Panc1 (cell line): ENCODE data around the gene INPP5A. TPM values are rescaled to one million over a fixed set of nuclear protein-coding genes. Genes with fewer than 3 reads are reported as not detected.
A peak's percentile ranks its signal among the peaks of the same experiment; 100 is the strongest.

Experiments
- ATAC-seq: fragments of 200-7000 bp; cut with Tn5 transposase; 2 replicates; pipeline ENCODE4 v1.9.1; 2020; ENCODE audit warnings: mild to moderate bottlenecking, moderate library complexity
- BruUV-seq: library from RNA; stranded (reverse); fragments of 400-500 nt; replicated peaks from 2 replicates; lab custom pipeline; 2021; lab: Mats Ljungman, UMichigan
- CTCF ChIA-PET: fragments of 300-600 bp; sonication (Branson Sonifier 250); formaldehyde crosslinking; loops from one replicate; lab custom pipeline; 2022; ENCODE audit warnings: antibody characterized with exemption; lab: Charles Lee
- POLR2A ChIA-PET: fragments of 300-600 bp; sonication (Branson Sonifier 250); formaldehyde crosslinking; loops from one replicate; lab custom pipeline; 2022; ENCODE audit warnings: antibody characterized with exemption; lab: Charles Lee
- DNase-seq: peaks from one replicate; pipeline ENCODE4 v3.0.0-alpha.2; 2010; ENCODE audit warnings: low read depth, low spot score
- H3K27ac ChIP-seq: 2 replicates; pipeline ENCODE4 v1.5.1; 2011; ENCODE audit warnings: mild to moderate bottlenecking, low read length, inconsistent platforms
- H3K27me3 ChIP-seq: fragments of 200-500 bp; sonication (Bioruptor generic); 2 replicates; pipeline ENCODE4 v1.6.0; 2014; ENCODE audit warnings: low read length, inconsistent platforms; ENCODE audit not compliant: control insufficient read depth, insufficient read depth
- H3K36me3 ChIP-seq: fragments of 200-500 bp; sonication (Bioruptor generic); 2 replicates; pipeline ENCODE4 v1.5.1; 2014; ENCODE audit warnings: inconsistent platforms, mild to moderate bottlenecking, low read length, moderate library complexity; ENCODE audit not compliant: control insufficient read depth, insufficient read depth
- H3K4me1 ChIP-seq: 2 replicates; pipeline ENCODE4 v1.5.1; 2011; ENCODE audit warnings: inconsistent platforms, mild to moderate bottlenecking, low read length, moderate library complexity; ENCODE audit not compliant: control insufficient read depth, insufficient read depth
- H3K4me3 ChIP-seq, 2 experiments: 2 replicates each; pipeline ENCODE4 v1.5.1; 2011 to 2012; ENCODE audit warnings: low read depth in 2 of 2, low read length in 2 of 2, mild to moderate bottlenecking in 2 of 2, inconsistent platforms in 1 of 2, moderate library complexity in 1 of 2
- H3K9me3 ChIP-seq: fragments of 200-500 bp; sonication (Bioruptor generic); 2 replicates; pipeline ENCODE4 v1.5.1; 2014; ENCODE audit warnings: low read depth, mild to moderate bottlenecking, inconsistent platforms, low read length, moderate library complexity; ENCODE audit not compliant: control insufficient read depth, insufficient read depth
- POLR2AphosphoS5 ChIP-seq: IDR thresholded peaks from 2 replicates; pipeline ENCODE4 v1.6.1; 2012; ENCODE audit warnings: mild to moderate bottlenecking, low read depth, low read length, moderate library complexity
- SIN3A ChIP-seq: IDR thresholded peaks from 2 replicates; pipeline ENCODE4 v1.6.1; 2012; ENCODE audit warnings: low read depth, mild to moderate bottlenecking, low read length, moderate library complexity, borderline replicate concordance; ENCODE audit not compliant: insufficient read depth
- TCF7L2 ChIP-seq: IDR thresholded peaks from 2 replicates; pipeline ENCODE4 v1.6.1; 2011; ENCODE audit warnings: mild to moderate bottlenecking, low read depth, low read length, inconsistent platforms
- in situ Hi-C: cut with HindIII; loops from 2 replicates; pipeline ENCODE4 v1.10.0; 2016; ENCODE audit warnings: low sequenced_read_pairs, low pct_unique_long_range_greater_than_20kb
- intact Hi-C: fragments of 100-400 bp; cut with micrococcal nuclease; formaldehyde crosslinking; loops from one replicate; pipeline ENCODE4 v1.10.0; 2022; ENCODE audit not compliant: unreplicated experiment
- total RNA-seq: library from RNA; stranded (reverse); gene quantifications from one replicate; pipeline ENCODE4 v1.2.1, GENCODE V29; 2021; ENCODE audit not compliant: unreplicated experiment
- TF ChIP-seq, protein P1 (sequence below): fragments of 450-650 bp; IDR thresholded peaks from 2 replicates; pipeline ENCODE4 v1.5.1; 2017; ENCODE audit warnings: mild to moderate bottlenecking
- TF ChIP-seq, protein P2 (sequence below), 2 experiments: IDR thresholded peaks; 2 replicates each; pipeline ENCODE4 v1.6.1; 2011 to 2012; ENCODE audit warnings: low read depth in 2 of 2, control low read depth in 1 of 2, low read length in 1 of 2, mild to moderate bottlenecking in 1 of 2, moderate library complexity in 1 of 2; ENCODE audit not compliant: insufficient read depth in 1 of 2

The INPP5A gene
- total RNA-seq, 1 experiment from 2014 or later = 60.0 TPM

DNA sequence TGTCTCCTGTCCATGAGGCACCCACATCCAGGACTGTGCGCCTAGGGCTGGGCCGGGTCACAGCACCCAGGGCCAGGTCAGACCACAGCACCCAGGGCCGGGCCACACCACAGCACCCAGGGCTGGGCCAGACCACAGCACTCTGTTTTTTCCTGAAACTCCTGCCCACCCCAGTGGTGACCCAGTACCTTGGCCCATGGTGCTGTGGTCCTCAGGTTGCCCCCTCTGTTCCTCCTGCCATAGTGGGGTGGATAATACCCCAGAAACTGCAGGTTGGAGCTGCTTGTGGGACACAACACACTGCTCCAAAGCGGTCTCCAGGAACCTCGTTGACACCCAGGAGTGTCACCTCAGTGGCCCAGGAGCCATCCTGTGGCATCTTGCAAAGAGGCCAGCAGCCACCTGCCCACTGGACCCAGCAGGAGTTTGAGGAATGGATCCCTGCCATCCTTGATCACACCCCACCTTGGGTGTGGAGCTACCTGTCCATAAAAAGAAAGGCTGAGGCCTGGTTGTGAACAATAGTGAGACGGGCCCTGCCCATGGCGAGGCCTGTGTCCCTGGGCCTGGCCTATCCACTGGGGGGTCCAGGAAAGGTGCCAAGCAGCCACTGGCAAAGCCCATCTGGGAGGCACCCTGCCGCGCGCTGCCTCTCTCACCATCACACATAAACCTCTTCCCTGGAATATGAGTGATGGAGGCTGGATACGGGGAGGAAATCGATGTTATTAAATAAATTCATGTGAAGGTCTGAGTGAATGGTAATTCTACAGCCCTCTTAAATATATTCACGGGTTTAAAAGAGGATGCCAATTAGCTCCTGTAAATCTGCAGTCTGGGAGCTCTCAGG is 159.4 kb downstream of the INPP5A start:
- Histone ChIP-seq H3K4me3 (no peak overlapping the region), H3K36me3 (no peaks in the 10 kb centered on the region), H3K4me1 (no peaks in the 10 kb centered on the region), H3K9me3 (peaks cover 35% of the 10 kb centered on the region), H3K27ac (no peak overlapping the region), H3K27me3 (no peaks in the 10 kb centered on the region)
- TF ChIP-seq TCF7L2 (no peak), POLR2AphosphoS5 (no peak), SIN3A (no peak)
- TF ChIP-seq, protein P1, sequence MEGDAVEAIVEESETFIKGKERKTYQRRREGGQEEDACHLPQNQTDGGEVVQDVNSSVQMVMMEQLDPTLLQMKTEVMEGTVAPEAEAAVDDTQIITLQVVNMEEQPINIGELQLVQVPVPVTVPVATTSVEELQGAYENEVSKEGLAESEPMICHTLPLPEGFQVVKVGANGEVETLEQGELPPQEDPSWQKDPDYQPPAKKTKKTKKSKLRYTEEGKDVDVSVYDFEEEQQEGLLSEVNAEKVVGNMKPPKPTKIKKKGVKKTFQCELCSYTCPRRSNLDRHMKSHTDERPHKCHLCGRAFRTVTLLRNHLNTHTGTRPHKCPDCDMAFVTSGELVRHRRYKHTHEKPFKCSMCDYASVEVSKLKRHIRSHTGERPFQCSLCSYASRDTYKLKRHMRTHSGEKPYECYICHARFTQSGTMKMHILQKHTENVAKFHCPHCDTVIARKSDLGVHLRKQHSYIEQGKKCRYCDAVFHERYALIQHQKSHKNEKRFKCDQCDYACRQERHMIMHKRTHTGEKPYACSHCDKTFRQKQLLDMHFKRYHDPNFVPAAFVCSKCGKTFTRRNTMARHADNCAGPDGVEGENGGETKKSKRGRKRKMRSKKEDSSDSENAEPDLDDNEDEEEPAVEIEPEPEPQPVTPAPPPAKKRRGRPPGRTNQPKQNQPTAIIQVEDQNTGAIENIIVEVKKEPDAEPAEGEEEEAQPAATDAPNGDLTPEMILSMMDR = no peak
- TF ChIP-seq, protein P2, sequence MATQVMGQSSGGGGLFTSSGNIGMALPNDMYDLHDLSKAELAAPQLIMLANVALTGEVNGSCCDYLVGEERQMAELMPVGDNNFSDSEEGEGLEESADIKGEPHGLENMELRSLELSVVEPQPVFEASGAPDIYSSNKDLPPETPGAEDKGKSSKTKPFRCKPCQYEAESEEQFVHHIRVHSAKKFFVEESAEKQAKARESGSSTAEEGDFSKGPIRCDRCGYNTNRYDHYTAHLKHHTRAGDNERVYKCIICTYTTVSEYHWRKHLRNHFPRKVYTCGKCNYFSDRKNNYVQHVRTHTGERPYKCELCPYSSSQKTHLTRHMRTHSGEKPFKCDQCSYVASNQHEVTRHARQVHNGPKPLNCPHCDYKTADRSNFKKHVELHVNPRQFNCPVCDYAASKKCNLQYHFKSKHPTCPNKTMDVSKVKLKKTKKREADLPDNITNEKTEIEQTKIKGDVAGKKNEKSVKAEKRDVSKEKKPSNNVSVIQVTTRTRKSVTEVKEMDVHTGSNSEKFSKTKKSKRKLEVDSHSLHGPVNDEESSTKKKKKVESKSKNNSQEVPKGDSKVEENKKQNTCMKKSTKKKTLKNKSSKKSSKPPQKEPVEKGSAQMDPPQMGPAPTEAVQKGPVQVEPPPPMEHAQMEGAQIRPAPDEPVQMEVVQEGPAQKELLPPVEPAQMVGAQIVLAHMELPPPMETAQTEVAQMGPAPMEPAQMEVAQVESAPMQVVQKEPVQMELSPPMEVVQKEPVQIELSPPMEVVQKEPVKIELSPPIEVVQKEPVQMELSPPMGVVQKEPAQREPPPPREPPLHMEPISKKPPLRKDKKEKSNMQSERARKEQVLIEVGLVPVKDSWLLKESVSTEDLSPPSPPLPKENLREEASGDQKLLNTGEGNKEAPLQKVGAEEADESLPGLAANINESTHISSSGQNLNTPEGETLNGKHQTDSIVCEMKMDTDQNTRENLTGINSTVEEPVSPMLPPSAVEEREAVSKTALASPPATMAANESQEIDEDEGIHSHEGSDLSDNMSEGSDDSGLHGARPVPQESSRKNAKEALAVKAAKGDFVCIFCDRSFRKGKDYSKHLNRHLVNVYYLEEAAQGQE (IDR thresholded peaks at IDR 0.05; ENCODE audit: insufficient read depth in 1 of 2, low read depth in 2 of 2, low read length in 1 of 2) = no peak
- intact Hi-C loops (no loop called here), in situ Hi-C loops (no loop called here)
- no TSS peak for BruUV-seq
- no peak for DNase-seq
- ChIA-PET CTCF (no interaction called here), POLR2A (no interaction called here)
- ATAC-seq = peak; percentile 26; the same call in 1 of the 2 replicates

DNA sequence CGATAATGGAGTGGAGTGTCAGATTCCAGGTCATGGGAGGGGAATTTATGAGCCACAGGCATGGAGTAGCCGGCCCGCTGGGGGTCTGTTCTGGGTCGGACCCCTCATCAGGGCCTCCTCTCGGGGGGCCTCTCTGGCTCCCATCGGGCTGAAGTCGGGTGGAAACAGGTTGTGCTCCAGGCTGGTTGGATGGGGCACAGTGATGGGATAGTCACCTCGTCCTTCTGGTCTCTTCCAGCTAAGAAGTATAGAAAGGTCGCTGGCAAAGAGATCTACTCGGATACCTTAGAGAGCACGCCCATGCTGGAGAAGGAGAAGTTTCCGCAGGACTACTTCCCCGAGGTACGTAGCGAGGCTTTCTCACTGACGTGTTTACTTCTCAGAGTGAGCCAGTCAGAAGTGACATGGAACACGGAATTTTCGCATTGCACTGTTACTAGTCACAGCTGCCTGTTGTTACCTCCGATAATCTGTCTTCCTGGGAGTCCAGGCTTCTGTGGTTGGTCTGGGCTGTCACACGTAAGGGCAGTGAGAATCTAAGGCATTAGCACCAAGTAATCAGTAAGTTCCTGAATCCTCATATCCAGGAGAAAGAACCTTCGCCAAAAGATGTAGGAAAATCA is 160.1 kb downstream of the INPP5A start:
- no peak overlapping the region for H3K4me3 ChIP-seq
- no peaks in the 10 kb centered on the region for H3K36me3 ChIP-seq
- CTCF ChIA-PET = no interaction called here
- H3K4me1 ChIP-seq = no peaks in the 10 kb centered on the region
- no peak overlapping the region for H3K27ac ChIP-seq
- DNase-seq = no peak
- H3K9me3 ChIP-seq = peaks cover 28% of the 10 kb centered on the region
- no peaks in the 10 kb centered on the region for H3K27me3 ChIP-seq
- in situ Hi-C loops (no loop called here), intact Hi-C loops (no loop called here)
- POLR2A ChIA-PET = no interaction called here
- TF ChIP-seq POLR2AphosphoS5 (no peak), SIN3A (no peak), TCF7L2 (no peak)
- TF ChIP-seq, protein P1 = no peak
- TF ChIP-seq, protein P2 (IDR thresholded peaks at IDR 0.05; ENCODE audit: insufficient read depth in 1 of 2, low read depth in 2 of 2, low read length in 1 of 2) = no peak
- no peak for ATAC-seq
- no TSS peak for BruUV-seq
